HL-60/S4 (cell line): ENCODE measurements around the gene PDE3A.

ENCODE experiments used
- in situ Hi-C: fragments of 300-500 bp; cut with MboI; formaldehyde crosslinking; loops from 2 replicates; pipeline ENCODE4 v1.14.3; 2022; ENCODE audit warnings: low sequenced_read_pairs

The PDE3A gene

DNA sequence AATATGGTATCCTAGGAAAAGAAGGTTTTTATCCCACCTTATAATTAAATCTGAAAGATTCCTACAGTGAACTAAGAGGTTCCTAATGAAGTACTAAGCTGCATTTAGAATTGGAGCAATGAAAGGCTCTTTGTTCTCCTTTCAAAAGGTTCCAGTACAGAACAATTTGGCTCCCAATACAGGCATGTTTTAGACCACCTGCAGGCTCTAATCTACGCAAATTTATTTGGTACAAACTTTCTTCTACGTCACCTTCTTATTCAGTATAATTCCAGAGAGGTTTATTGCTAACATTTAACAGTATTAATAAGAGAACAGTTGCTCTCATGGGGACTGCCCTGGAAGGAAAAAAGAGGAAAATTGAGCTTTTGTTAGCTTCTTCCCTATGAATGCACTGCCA, 289.2 kb downstream of the PDE3A start:
- in situ Hi-C loops, result no loop called here

DNA sequence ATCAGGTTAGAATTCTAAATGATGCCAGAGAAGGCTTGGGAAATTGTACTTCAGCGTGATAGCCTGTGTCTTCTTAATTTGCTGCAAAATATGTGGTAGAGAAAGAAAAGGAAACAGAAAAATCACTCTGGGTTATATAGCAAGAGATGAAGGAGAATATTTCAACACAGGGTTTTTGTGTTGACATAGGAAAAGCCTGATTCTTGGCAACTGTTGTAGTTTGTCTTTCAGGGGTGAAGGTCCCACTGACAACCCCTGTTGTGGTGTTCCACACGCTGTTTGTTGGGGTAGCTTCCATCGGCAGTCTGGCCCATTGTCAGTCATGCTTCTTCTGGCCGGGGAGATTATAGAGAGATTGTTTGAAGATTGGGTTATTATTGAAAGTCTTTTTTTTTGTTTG, 313.0 kb downstream of the PDE3A start:
- in situ Hi-C loops, result no loop called here

DNA sequence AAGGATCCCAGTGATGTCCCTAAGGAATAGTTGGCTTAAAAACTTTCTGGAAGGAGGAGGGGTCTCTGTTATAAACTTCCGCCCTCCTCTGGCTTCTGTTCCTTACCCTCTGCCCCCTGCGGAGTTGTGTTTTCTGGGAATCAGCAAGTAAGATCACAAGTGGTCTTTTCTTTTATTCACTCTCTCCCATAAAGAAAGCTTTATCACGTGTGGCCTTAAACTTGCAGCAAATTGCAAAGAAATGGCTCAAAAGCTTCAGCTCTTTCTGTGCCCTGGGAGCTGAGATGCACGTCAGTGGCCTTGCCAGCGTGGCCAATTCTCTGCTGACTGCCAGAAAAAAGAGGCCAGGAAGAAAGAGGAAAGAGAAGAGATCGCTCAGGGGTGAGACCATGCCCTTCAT, 326.9 kb downstream of the PDE3A start, which contains the start of gene SLCO1C1:
Gene SLCO1C1, plus strand, starts transcription at position 101 of the 400 bp plus-strand sequence. CDS start 4,245 bp downstream, outside the sequence.
- in situ Hi-C loops, result no loop called here

DNA sequence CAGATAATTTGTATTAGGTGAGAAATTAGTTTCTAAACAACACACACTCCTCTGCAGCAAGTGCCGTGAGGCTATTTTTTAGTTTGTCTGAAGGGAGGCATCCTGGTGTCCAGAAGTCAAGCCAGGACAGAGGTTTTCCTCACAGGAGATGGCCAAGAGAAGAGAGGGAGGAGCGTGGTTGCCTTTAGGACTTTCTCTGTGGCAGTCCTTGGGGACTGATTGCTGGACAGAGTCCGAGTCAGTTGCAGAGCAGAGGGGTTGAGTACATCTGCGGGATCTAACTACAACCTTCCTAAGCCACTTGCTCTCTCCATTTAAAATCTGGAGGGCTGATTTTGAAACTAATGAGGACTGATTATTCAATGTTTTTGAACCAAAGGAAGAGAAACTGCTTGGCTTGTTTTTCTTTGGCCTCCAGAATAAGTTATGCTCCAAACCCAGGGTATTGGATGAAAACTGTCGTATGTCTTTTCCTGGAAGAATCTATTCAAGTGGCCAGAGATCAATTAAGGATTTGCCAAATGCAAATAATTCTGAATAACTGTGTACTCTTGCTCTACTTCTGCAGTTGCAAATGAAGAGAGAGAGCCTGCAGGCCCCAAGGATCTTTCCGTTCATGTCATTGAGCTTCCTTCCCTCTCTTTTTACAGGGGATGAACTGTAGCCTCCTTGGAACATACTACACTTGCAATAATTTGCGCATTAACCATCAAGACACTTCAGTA, 328.0 kb downstream of the PDE3A start:
- in situ Hi-C loops, result no loop called here

DNA sequence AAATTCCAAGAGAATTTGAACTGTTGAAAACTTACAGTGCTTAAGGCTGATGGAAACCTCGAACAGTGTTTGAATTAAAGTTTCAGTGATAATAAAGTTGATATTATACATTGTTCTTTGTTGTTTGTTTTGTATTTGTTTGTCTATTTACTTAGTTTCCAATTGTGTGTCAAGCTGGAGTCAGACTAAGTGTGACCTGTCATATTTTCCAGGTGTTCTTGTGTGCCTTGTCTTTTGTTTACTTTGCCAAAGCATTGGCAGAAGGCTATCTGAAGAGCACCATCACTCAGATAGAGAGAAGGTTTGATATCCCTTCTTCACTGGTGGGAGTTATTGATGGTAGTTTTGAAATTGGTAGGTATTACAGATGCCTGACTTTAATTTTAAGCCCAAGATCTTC, 332.8 kb downstream of the PDE3A start:
- in situ Hi-C loops, result no loop called here

DNA sequence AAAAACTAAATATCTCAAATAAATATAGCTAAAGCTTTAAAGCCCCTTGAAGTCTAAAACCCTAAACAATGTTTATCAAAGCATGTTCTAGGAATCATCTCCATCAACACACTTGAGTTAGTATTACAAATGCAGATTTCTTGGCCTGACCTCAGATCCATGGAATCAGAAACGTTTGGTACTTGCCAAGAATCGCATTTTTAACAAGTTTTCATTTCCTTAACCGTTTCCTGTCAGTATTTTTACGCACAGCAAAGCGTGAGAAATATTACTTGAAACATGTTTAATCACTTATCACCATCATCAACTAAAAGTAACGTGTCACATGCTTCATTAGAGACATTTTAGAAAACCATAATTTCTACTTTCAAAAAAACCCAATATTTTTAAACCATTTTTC, 336.5 kb downstream of the PDE3A start:
- in situ Hi-C loops, result no loop called here

DNA sequence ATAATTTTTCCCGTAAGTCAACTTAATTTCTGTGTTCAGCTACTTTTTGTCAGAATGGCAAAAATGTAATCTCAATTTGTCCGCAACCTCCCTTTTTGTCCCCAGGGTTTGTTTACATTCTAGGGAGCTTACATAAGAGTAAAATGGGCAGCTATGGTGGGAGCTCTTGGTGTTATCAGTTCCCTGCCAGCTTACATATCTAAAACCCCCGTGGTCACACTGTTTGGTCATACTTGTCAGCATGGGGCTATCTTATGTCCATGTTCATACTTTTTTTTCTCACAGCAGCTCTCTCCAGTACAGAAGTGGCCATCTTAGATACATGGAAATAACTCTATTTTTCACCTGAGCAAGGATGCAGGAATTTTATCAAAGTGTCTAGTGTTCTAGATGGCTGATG, 343.5 kb downstream of the PDE3A start:
- in situ Hi-C loops, result no loop called here

DNA sequence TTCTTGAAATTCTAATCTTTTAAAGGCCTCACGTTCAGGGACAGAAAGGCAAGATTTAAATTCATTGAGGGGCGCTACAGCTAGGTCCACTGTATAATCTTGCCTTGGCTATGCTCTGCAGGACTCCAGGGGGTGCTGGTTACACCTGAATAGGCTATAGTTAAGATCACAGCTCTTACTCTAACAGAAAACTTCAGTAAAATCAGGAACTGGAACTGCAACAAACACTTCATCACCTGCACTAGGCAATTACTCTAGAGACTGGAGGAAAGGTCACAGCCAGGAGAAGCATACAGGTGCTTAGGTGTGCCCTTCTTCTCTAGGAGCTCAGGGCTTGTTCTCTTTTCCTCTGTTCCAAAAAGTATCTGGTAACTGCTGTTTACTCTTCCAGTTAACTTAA, 347.7 kb downstream of the PDE3A start:
- in situ Hi-C loops, result no loop called here

DNA sequence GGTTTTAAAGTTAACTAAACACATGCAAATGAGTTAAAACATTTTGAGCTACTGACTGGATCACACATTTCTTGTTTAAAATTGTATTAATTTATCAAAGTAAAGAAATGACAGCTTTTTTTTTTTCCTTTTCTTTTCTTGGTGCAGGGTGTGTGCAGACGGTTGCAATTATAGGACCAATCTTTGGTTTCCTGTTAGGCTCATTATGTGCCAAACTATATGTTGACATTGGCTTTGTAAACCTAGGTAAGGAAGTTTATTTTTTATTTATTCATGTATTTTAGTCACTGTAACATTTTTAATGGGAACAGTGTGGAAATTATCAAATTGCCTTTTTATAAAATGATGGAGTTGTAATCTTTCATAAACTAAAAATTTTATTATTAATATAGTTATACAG, 348.6 kb downstream of the PDE3A start:
- in situ Hi-C loops, result no loop called here

DNA sequence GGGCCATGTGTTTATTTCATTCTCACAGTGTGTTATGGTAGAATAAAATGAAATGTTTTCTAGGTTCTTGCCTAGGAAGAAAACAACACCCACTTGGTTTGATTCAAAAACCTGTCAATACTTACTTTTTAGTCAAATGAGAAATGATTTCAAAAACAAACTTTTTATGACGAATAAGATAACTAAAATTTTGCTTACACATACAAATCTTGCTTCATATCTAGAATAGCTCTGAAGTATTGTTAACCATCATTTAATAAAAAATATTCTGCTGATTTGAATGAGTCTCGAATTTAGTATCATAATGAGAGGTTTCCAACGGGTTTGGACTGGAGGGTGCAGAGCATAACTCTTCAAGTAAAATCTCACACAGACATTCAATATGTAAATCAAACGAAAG, 350.0 kb downstream of the PDE3A start:
- in situ Hi-C loops, result no loop called here

DNA sequence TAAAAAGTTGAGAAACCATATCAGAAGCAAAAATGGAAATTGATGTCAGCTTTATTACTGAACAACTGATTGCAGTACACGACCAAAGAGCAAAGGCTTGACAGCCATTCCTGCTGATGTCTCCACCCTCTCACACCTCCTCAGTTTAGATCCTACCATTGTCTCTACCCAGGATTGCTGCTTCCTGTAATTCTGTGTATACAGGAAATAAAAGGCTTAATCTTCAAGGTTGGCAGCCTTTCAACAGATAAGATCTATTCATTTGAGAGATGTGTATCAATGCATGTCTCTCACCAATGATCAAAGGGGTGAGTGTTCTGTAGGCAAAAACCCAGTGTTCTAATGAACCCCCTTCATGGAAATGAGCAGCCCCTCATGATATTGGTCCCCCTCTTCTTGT, 353.8 kb downstream of the PDE3A start:
- in situ Hi-C loops, result no loop called here

DNA sequence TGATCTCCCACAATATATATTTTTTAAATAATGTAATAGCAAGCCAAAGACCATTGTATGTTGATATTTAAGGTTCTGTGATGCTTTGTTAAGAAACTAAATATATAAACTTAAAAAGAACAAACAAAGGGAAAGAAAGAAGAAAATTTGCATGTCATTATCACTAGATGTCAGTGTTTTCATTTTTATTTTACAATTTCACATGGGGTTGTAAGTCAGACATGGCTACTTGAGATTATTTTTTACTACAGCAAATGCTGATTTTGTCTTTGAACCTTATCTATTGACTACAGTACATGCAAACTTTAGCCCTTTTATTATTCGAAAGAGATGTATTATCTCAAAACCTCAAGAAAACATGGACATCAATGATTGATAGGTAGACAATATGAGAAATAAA, 362.9 kb downstream of the PDE3A start:
- in situ Hi-C loops, result no loop called here
